H9 (cell line): Measurements from ENCODE around the gene FHIT. TPM values are rescaled to one million over a fixed set of nuclear protein-coding genes. Genes with fewer than 3 reads are reported as not detected.

Experiments
- DNase-seq: peaks from one replicate; pipeline ENCODE4 v3.0.0-alpha.2; 2017
- H2AFZ ChIP-seq: one replicate; pipeline ENCODE4 v1.6.1; 2013; ENCODE audit warnings: mild to moderate bottlenecking, low read length, control low read depth, moderate library complexity
- H2AK5ac ChIP-seq: 2 replicates; pipeline ENCODE4 v1.6.1; 2013; ENCODE audit warnings: low read length, control low read depth, mixed read lengths; ENCODE audit not compliant: insufficient read length
- H2BK120ac ChIP-seq: one replicate; pipeline ENCODE4 v1.6.1; 2013; ENCODE audit warnings: low read depth, mild to moderate bottlenecking, low read length, control low read depth, inconsistent platforms; ENCODE audit not compliant: poor library complexity, severe bottlenecking
- H2BK12ac ChIP-seq: 2 replicates; pipeline ENCODE4 v1.6.1; 2013; ENCODE audit warnings: low read length, control low read depth, mixed read lengths, low read depth; ENCODE audit not compliant: insufficient read length
- H2BK15ac ChIP-seq: 2 replicates; pipeline ENCODE4 v1.6.1; 2013; ENCODE audit warnings: low read depth, low read length, control low read depth
- H2BK20ac ChIP-seq: one replicate; pipeline ENCODE4 v1.6.1; 2013; ENCODE audit warnings: low read depth, mild to moderate bottlenecking, low read length, control low read depth, inconsistent platforms; ENCODE audit not compliant: poor library complexity, severe bottlenecking
- H2BK5ac ChIP-seq: 2 replicates; pipeline ENCODE4 v1.6.1; 2013; ENCODE audit warnings: low read length, control low read depth, mixed read lengths; ENCODE audit not compliant: insufficient read length
- H3K14ac ChIP-seq: 2 replicates; pipeline ENCODE4 v1.6.1; 2013; ENCODE audit warnings: low read length, control low read depth; ENCODE audit not compliant: insufficient read depth
- H3K18ac ChIP-seq: 2 replicates; pipeline ENCODE4 v1.6.1; 2013; ENCODE audit warnings: low read depth, mild to moderate bottlenecking, mixed read lengths, low read length, control low read depth; ENCODE audit not compliant: insufficient read length
- H3K23ac ChIP-seq: 2 replicates; pipeline ENCODE4 v1.6.1; 2013; ENCODE audit warnings: low read length, control low read depth, mixed read lengths, low read depth; ENCODE audit not compliant: insufficient read length
- H3K23me2 ChIP-seq: 2 replicates; pipeline ENCODE4 v1.6.1; 2013; ENCODE audit warnings: low read depth, mild to moderate bottlenecking, mixed read lengths, low read length, control low read depth; ENCODE audit not compliant: insufficient read length, poor library complexity, severe bottlenecking
- H3K27ac ChIP-seq: 2 replicates; pipeline ENCODE4 v1.5.1; 2013; ENCODE audit warnings: low read length, control low read depth, mixed read lengths, low read depth; ENCODE audit not compliant: insufficient read length
- H3K27me3 ChIP-seq: 2 replicates; pipeline ENCODE4 v1.6.1; 2013; ENCODE audit warnings: low read length, control low read depth, inconsistent platforms; ENCODE audit not compliant: insufficient read depth
- H3K4ac ChIP-seq: 2 replicates; pipeline ENCODE4 v1.6.1; 2013; ENCODE audit warnings: low read depth, mild to moderate bottlenecking, control low read depth, inconsistent platforms, low read length, moderate library complexity
- H3K4me1 ChIP-seq: 2 replicates; pipeline ENCODE4 v1.6.1; 2013; ENCODE audit warnings: low read length, control low read depth, inconsistent platforms; ENCODE audit not compliant: insufficient read depth
- H3K4me2 ChIP-seq: 2 replicates; pipeline ENCODE4 v1.6.1; 2013; ENCODE audit warnings: low read length, control low read depth, mixed read lengths; ENCODE audit not compliant: insufficient read length, insufficient read depth
- H3K56ac ChIP-seq: 2 replicates; pipeline ENCODE4 v1.6.1; 2013; ENCODE audit warnings: low read depth, mild to moderate bottlenecking, mixed read lengths, low read length, control low read depth; ENCODE audit not compliant: insufficient read length
- H3K79me1 ChIP-seq: 2 replicates; pipeline ENCODE4 v1.6.1; 2013; ENCODE audit warnings: low read depth, mild to moderate bottlenecking, moderate library complexity, low read length, control low read depth, inconsistent platforms; ENCODE audit not compliant: insufficient read depth, poor library complexity, severe bottlenecking
- H3K79me2 ChIP-seq: 2 replicates; pipeline ENCODE4 v1.6.1; 2013; ENCODE audit warnings: low read length, control low read depth, inconsistent platforms; ENCODE audit not compliant: insufficient read depth
- H3K9ac ChIP-seq: 2 replicates; pipeline ENCODE4 v1.6.1; 2013; ENCODE audit warnings: low read length, control low read depth, mixed read lengths; ENCODE audit not compliant: insufficient read length; ENCODE audit errors: extremely low read depth
- H3K9me3 ChIP-seq: one replicate; pipeline ENCODE4 v1.6.1; 2013; ENCODE audit warnings: low read depth, low read length, inconsistent platforms; ENCODE audit not compliant: control insufficient read depth
- H3T11ph ChIP-seq: one replicate; pipeline ENCODE4 v1.6.1; 2013; ENCODE audit warnings: mild to moderate bottlenecking, low read length, control low read depth, inconsistent platforms
- H4K20me1 ChIP-seq: one replicate; pipeline ENCODE4 v1.6.1; 2013; ENCODE audit not compliant: control insufficient read depth, insufficient read length, insufficient read depth
- H4K5ac ChIP-seq: 2 replicates; pipeline ENCODE4 v1.6.1; 2013; ENCODE audit warnings: low read depth, mild to moderate bottlenecking, mixed read lengths, low read length, control low read depth; ENCODE audit not compliant: insufficient read length
- H4K8ac ChIP-seq: replicated peaks from 2 replicates; pipeline ENCODE4 v1.6.1; 2013; ENCODE audit warnings: low read length, control low read depth, mixed read lengths, low read depth; ENCODE audit not compliant: insufficient read length
- H4K91ac ChIP-seq: 2 replicates; pipeline ENCODE4 v1.6.1; 2013; ENCODE audit warnings: low read depth, mild to moderate bottlenecking, moderate library complexity, mixed read lengths, low read length, control low read depth; ENCODE audit not compliant: insufficient read length
- H3K27ac Mint-ChIP-seq, 3 experiments: 2 replicates in 2 of 3; 3 replicates in 1 of 3; pipeline ENCODE4 v1.8.0; 2020 to 2021; ENCODE audit warnings: mixed read lengths in 3 of 3, mild to moderate bottlenecking in 1 of 3, moderate library complexity in 1 of 3
- H3K27me3 Mint-ChIP-seq: 2 replicates; pipeline ENCODE4 v1.8.0; 2021; ENCODE audit warnings: low read depth, mild to moderate bottlenecking, moderate library complexity, mixed read lengths
- H3K36me3 Mint-ChIP-seq, 3 experiments: 2 replicates in 2 of 3; 3 replicates in 1 of 3; pipeline ENCODE4 v1.8.0; 2020 to 2021; ENCODE audit warnings: low read depth in 3 of 3, mixed read lengths in 3 of 3; ENCODE audit not compliant: insufficient read depth in 1 of 3
- H3K4me1 Mint-ChIP-seq, 2 experiments: 2 replicates each; pipeline ENCODE4 v1.8.0; 2020; ENCODE audit warnings: mixed read lengths in 2 of 2
- H3K4me3 Mint-ChIP-seq, 2 experiments: 2 replicates in 1 of 2; 3 replicates in 1 of 2; pipeline ENCODE4 v1.8.0; 2020 to 2021; ENCODE audit warnings: mild to moderate bottlenecking in 2 of 2, mixed read lengths in 2 of 2, moderate library complexity in 1 of 2
- H3K9me3 Mint-ChIP-seq, 2 experiments: 2 replicates in 1 of 2; 3 replicates in 1 of 2; pipeline ENCODE4 v1.8.0; 2020; ENCODE audit warnings: mild to moderate bottlenecking in 2 of 2, mixed read lengths in 2 of 2, moderate library complexity in 1 of 2
- WGBS: extraction: QIAGEN DNeasy Blood & Tissue Kit; methylation state at CpG from one replicate; pipeline ENCODE4 v1.1.7; 2013; ENCODE audit warnings: missing lambda C conversion rate, low lambda C conversion rate, mixed read lengths; ENCODE audit not compliant: insufficient read length; ENCODE audit errors: extremely low coverage; 5-methylcytosine and 5-hydroxymethylcytosine counted together
- total RNA-seq: library from RNA; stranded (reverse); gene quantifications from 2 replicates; pipeline ENCODE4 v1.2.1, GENCODE V29; 2021
- TF ChIP-seq, protein P1 (sequence below): fragments of 200-600 bp; sonication (generic); conservative IDR thresholded peaks from 3 replicates; pipeline ENCODE4 v1.8.0; 2021; ENCODE audit warnings: antibody characterized with exemption, mild to moderate bottlenecking

The FHIT gene
- total RNA-seq, 1 experiment from 2014 or later = 3.0 TPM

DNA sequence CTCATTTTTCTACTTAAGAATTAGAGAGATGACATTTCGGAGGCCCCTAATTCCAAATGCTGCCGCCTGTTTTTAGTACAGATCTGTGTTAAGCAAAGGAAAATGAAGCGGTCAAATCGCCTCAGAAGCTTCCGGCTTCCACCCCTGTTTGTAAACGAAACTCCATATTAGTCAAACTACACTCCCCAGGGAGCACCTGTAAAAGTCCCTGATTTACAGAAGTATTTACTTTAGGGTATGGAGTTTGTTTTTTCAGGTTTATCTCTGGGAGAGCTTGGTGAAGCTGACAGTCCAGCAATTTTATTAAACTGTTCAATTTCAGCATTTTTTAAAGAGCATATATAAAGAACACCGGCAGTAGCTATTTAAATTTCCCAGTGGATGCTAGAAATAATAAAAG lies 319.8 kb downstream of the FHIT start:
- H3K9ac ChIP-seq = no peak overlapping the region

More for the DNA sequence above, 319.8 kb downstream of the FHIT start:
- H3K27ac ChIP-seq = no peak overlapping the region
- no peak overlapping the region for H3K18ac ChIP-seq
- H4K5ac ChIP-seq = no peak overlapping the region
- DNase-seq = no peak
- TF ChIP-seq, protein P1, sequence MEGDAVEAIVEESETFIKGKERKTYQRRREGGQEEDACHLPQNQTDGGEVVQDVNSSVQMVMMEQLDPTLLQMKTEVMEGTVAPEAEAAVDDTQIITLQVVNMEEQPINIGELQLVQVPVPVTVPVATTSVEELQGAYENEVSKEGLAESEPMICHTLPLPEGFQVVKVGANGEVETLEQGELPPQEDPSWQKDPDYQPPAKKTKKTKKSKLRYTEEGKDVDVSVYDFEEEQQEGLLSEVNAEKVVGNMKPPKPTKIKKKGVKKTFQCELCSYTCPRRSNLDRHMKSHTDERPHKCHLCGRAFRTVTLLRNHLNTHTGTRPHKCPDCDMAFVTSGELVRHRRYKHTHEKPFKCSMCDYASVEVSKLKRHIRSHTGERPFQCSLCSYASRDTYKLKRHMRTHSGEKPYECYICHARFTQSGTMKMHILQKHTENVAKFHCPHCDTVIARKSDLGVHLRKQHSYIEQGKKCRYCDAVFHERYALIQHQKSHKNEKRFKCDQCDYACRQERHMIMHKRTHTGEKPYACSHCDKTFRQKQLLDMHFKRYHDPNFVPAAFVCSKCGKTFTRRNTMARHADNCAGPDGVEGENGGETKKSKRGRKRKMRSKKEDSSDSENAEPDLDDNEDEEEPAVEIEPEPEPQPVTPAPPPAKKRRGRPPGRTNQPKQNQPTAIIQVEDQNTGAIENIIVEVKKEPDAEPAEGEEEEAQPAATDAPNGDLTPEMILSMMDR = no peak
- Mint-ChIP-seq H3K9me3 (peaks cover 14 to 15% of the 10 kb centered on the region in 2 experiments), H3K36me3 (peaks cover under 1 to 16% (median 8%) of the 10 kb centered on the region in 3 experiments), H3K4me3 (no peak overlapping the region), H3K27ac (no peak overlapping the region; a peak in 1 of 7 replicates), H3K4me1 (peaks cover 5 to 8% of the 10 kb centered on the region in 2 experiments), H3K27me3 (no peaks in the 10 kb centered on the region)
- H3K27me3 ChIP-seq = no peaks in the 10 kb centered on the region
- H4K20me1 ChIP-seq = no peaks in the 10 kb centered on the region
- H3T11ph ChIP-seq = no peak overlapping the region
- WGBS = no CpG with 5 or more reads among the region's 7 CpGs
- H3K4ac ChIP-seq = no peak overlapping the region
- no peak overlapping the region for H4K8ac ChIP-seq
- H3K56ac ChIP-seq = no peak overlapping the region
- H2BK20ac ChIP-seq = no peak overlapping the region
- H3K4me2 ChIP-seq = no peak overlapping the region
- H3K14ac ChIP-seq = no peak overlapping the region
- no peaks in the 10 kb centered on the region for H3K4me1 ChIP-seq
- no peaks in the 10 kb centered on the region for H3K23me2 ChIP-seq
- H3K23ac ChIP-seq = no peak overlapping the region
- H2BK5ac ChIP-seq = no peak overlapping the region
- H2BK120ac ChIP-seq = no peak overlapping the region
- H2AK5ac ChIP-seq = no peak overlapping the region
- no peak overlapping the region for H4K91ac ChIP-seq
- no peak overlapping the region for H2AFZ ChIP-seq
- H3K79me1 ChIP-seq = no peaks in the 10 kb centered on the region
- H2BK15ac ChIP-seq = no peak overlapping the region
- H3K9me3 ChIP-seq = no peaks in the 10 kb centered on the region
- H2BK12ac ChIP-seq = no peak overlapping the region
- H3K79me2 ChIP-seq = no peaks in the 10 kb centered on the region
